C4-2B (cell line): Measurements from ENCODE around the gene LHX8.

Experiments used
- CTCF ChIP-seq: fragments of 450-650 bp; conservative IDR thresholded peaks from 2 replicates; pipeline ENCODE4 v1.5.1; 2017; ENCODE audit warnings: mild to moderate bottlenecking
- ZFX ChIP-seq: fragments of 450-650 bp; IDR thresholded peaks from 2 replicates; pipeline ENCODE4 v1.6.1; 2017

GRCh38 chr1:75203415-75204277 lies 69.5 kb downstream of the LHX8 start:
- TF ChIP-seq CTCF (peak; percentile 91), ZFX (no peak)
